Middle frontal gyrus (tissue), 1 donor: ENCODE data around the gene STYXL1.
A peak's percentile ranks its signal among the peaks of the same experiment; 100 is the strongest.
"Not testable (repeated sequence)": the region's sequence is repeated elsewhere in the genome, so short reads cannot be mapped to it uniquely, and the experiment has no call there.

Experiments used
- DNase-seq: peaks from one replicate; pipeline ENCODE4 v3.0.0-alpha.2; 2015; ENCODE audit warnings: low spot score; ENCODE audit errors: extremely low spot score

STYXL1 gene

GRCh38 chr7:76037310-76037709 is 10.5 kb downstream of the STYXL1 start:
- DNase-seq: no peak

DNA sequence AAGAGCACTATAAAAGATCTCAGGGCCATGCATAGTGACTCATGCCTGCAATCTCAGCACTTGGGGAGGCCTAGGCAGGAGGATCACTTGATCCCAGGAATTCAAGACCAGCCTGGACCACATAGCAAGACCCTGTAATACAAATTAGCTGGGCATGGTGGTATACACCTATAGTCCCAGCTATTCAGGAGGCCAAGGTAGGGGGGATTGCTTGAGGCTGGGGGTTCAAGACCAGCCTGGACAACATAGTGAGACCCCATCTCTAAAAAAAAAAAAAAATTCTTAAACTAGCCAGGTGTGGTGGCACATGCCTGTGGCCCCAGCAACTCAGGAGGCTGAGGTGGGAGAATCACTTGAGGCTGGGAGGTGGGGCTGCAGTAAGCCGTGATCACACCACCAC is 15.8 kb downstream of the STYXL1 start:
- DNase-seq: no peak

GRCh38 chr7:76029682-76030081 is 18.1 kb downstream of the STYXL1 start:
- not testable (repeated sequence) for DNase-seq

DNA sequence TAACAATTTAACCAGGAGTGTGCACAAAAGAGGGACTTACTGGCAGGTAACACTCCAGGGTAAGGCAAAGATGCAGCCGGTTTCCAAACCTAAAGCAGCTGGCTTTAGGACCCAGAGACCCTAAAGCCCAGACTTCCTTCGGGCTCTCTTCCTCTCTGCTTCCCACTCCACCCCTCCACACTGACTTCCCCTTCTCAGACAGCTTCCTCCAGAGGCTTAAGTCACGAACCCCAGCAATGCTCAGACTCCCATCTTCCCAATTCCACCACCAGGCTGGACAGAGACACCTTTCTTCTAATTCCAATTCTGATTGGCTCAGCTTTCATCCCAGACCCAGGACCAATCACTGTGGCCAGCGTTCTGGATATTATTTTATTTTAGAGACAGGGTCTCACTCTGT is 24.8 kb downstream of the STYXL1 start:
- no peak for DNase-seq

- no peak for DNase-seq
Observed at GRCh38 chr7:76022026-76022780, 25.6 kb downstream of the STYXL1 start.

- DNase-seq: peak; percentile 57
Observed at GRCh38 chr7:76020031-76020714, 27.6 kb downstream of the STYXL1 start.

DNA sequence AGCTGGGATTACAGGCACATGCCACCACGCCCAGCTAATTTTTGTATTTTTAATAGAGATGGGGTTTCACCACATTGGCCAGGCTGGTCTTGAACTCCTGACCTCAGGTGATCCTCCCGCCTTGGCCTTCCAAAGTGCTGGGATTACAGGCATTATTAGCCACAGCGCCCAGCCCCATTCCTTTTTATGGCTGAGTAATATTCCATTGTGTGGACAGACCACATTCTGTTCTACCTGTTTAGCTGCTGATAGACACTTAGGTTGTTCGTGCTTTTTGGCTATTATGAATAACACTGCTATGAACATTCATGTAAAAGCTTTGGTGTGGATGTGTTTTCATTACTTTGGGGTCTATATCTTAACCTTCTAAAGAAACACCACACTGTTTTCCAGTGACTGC is 29.3 kb downstream of the STYXL1 start:
- DNase-seq: not testable (repeated sequence)

DNA sequence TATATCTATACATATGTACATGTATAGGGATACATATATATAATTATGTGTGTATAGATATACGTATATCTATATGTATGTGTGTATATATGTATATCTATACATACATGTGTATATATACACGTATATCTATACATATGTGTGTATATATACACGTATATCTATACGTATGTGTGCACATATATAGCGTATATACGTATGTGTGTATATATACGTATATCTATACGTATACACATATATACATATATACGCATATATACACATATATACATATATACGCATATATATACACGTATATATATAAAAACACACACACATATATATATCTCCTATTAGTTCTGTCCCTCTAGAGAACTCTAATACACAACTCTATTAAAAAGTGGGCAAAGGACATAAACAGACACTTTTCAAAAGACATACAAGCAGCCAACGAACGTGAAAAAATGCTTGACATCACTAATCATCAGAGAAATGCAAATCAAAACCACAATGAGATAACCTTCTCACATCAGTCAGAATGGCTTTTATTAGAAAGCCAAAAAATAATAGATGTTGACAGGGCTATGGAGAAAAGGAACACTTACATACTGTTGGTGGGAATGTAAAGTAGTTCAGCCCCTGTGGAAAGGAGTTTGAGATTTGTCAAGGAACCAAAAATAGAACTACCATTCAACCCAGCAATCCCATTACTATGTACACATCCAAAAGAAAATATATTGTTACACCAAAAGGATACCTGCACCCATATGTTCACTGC is 31.4 kb downstream of the STYXL1 start:
- no peak for DNase-seq

- DNase-seq: no peak
Observed at GRCh38 chr7:76011442-76011861, 36.3 kb downstream of the STYXL1 start.

- DNase-seq: no peak
Observed at GRCh38 chr7:76009672-76010600, 37.9 kb downstream of the STYXL1 start.

DNA sequence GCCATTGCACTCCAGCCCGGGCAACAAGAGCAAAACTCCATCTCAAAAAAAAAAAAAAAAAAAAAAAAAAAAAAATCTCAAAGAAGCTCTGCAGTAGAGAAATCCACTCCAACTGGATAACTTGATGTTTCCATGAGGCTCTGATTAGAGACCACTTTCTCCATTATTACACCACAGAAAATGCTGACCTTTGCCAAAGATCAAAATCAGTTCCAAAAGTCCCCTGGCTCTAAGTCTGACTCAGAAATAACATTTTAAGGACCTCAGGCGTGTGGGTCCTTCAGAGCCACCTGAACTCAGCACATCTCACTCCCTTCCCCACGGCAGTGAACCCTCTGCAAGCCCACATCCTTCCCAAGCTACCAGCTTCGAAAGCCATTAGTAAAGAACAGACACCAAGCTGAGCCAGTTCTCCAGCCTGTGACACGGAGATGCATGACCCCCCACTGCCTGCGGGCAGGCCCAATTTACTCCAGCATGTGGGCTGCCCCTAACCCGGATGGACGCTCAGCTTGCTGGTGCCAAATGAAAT is 39.6 kb downstream of the STYXL1 start:
- no peak for DNase-seq

DNA sequence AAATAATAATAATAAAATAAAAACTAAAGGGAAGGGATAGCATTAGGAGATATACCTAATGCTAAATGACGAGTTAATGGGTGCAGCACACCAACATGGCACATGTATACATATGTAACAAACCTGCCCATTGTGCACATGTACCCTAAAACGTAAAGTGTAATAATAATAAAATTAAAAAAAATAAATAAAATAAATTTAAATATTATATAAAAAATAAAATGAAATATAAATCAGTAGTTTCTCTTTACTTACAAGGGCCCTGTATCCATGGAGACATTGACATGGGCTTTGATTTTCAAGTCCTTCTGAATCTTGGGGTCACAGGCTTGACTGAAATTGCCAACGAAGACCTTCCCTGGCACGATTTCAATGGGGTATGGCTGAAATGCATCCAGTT is 42.8 kb downstream of the STYXL1 start:
- DNase-seq: not testable (repeated sequence)

- no peak for DNase-seq
Observed at GRCh38 chr7:76003351-76003750, 44.4 kb downstream of the STYXL1 start.

- no peak for DNase-seq
Observed at GRCh38 chr7:76002822-76003221, 45.0 kb downstream of the STYXL1 start.

GRCh38 chr7:76002139-76002538 is 45.7 kb downstream of the STYXL1 start:
- no peak for DNase-seq

- DNase-seq: no peak
Observed at GRCh38 chr7:76000566-76000965, 47.2 kb downstream of the STYXL1 start.

DNA sequence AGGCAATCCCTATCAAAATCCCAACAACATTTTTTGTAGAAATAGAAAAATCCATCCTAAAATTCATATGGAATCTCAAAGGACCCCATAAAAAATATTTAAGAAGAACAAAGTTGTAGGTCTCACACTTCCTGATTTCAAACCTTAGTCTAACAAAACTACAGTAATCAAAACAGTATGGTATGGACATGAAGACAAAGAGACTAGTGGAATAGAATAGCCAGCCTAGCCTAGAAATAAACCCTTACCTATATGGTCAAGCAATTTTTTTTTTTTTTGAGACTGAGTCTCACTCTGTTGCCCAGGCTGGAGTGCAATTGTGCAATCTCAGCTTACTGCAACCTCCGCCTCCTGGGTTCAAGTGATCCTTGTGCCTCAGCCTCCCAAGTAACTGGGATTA is 49.8 kb downstream of the STYXL1 start:
- DNase-seq: no peak

DNA sequence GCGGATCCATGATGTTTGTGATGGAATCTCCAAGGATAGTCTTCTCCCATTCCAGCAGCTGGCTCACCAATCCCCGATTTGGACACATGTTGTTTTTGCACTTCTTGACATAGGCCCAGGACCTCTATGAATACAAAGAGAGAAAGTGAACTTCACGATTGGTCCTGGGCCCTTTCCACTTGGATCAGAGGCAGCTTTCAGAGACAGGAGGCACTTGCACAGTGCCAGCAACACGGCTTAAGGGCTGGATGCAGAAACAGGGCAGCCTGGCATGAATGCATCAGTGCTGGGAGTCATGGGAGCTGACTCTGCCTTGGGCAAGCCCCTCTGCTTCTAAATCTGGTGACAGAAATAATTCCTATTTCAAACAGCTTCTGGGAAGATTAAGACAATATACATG is 51.3 kb downstream of the STYXL1 start:
- no peak for DNase-seq

DNA sequence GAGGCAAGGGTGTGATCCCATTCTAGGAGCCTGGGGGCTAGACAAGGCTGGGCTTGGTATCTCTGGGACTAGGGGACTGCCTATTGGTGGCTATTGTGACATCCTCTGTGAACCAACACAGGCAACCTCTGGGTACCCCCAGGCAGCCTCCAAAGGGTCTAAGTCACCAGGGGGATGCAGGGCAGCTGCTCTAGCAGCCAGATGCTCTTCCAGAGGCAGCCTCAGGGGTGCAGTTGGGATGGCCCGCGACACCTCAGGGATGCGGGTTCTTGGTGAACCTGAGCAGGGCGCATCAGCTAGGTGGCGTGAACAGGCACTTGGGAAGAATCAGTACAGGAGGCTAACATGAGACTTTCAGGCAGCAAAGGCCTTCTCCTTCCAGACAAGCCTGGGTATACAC is 51.8 kb downstream of the STYXL1 start:
- no peak for DNase-seq

GRCh38 chr7:75995052-75995471 is 52.7 kb downstream of the STYXL1 start:
- no peak for DNase-seq
